GM12801 (cell line): ENCODE results near the gene C1orf167.

Experiments
- TF ChIP-seq, protein P1 (sequence below): IDR thresholded peaks from one replicate; pipeline ENCODE4 v1.5.1; 2011; ENCODE audit warnings: control low read depth; ENCODE audit not compliant: insufficient read length; ENCODE audit errors: extremely low read depth

C1orf167 gene

DNA sequence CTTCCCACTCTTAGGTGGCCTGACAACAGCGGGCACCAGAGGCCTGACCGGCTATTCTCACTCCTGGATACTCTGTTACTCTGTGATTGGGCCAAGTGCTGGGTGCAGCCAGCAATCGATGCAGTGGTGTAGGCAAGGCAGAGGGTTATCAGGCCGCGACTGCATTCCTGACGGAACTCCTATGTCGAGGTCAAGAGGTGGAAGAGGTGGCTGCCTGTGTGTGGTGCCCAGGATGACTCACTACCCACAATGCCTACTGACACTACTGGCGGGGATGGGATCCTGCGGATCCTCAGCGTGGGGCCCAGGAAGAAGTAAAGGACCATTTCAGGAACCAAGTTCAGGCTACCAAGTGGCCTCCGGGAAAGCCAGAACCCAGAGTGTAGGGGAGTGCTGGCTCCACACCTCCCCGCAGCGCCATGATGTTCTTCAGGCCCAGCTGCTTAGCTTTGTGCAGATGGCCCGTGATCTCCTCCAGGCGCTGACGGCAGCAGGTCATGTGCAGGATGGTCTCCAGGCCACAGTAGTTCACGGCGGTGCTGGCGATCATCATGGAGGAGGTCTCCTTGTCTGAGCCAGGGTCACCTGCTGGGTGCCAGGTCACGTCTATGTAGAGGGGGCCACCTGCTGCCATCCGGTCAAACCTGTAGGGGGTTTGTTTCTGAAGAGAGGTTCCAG is 38.9 kb downstream of the C1orf167 start:
- TF ChIP-seq, protein P1, sequence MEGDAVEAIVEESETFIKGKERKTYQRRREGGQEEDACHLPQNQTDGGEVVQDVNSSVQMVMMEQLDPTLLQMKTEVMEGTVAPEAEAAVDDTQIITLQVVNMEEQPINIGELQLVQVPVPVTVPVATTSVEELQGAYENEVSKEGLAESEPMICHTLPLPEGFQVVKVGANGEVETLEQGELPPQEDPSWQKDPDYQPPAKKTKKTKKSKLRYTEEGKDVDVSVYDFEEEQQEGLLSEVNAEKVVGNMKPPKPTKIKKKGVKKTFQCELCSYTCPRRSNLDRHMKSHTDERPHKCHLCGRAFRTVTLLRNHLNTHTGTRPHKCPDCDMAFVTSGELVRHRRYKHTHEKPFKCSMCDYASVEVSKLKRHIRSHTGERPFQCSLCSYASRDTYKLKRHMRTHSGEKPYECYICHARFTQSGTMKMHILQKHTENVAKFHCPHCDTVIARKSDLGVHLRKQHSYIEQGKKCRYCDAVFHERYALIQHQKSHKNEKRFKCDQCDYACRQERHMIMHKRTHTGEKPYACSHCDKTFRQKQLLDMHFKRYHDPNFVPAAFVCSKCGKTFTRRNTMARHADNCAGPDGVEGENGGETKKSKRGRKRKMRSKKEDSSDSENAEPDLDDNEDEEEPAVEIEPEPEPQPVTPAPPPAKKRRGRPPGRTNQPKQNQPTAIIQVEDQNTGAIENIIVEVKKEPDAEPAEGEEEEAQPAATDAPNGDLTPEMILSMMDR = no peak

DNA sequence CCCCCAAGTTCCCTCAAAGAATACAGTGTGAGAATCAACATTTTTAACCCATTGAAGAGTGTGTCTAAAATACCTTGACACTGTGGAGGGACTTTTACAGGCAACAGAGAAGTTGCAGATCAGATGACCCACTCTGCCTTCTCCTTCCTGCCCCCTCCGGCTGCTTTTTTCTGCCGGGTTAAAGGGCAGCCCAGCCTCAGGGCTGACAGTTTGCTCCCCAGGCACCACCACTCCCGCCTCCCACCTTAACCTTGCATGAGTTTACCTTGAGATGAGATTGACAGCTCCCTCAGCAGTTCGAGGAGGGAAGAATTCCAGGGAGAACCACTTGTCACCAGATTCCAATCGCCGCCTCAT is 40.6 kb downstream of the C1orf167 start:
- TF ChIP-seq, protein P1 = no peak

DNA sequence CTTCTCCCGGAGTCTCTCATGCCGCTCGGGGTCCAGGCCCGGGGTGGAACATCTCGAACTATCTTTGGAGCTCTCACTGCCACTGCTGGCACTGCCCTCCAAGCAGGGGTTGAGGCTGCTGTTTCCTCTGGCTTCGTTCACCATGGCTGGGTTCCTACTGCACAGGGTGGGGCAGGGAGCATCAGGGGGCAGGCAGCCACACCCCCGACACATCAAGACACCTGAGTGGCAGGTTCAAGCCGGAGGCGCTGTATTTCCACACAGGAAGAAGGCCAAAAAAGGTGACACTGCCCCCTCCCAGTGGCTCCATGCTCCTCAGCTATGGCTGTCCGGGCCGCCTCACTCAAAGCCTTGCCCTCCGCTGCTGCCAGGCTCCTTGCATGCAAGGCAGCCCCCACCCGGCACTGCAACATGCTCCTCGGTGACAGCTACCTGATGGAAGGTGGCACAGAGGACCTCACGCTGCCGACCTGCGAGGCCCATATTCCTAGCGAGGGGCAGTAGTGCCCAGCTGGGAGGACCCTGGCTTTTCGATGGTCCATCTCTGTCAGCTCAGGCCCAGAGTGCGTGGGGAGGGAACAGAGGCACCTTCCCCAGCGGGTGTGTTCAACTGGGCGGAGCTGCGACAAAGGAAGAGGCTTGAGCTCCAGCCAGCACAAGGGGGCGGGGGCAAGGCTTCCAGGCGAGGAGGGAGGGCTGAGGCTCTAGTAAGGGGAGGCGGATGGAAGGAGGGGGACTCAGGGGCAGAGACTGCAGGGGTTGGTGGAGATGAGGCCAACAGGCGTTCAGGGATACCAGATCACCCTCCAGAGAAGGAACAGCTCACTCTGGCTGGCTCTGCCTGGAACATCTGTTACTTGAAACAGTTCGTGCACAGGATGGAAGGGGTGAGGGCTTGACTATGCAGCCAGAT is 41.2 kb downstream of the C1orf167 start:
- TF ChIP-seq, protein P1 = no peak

DNA sequence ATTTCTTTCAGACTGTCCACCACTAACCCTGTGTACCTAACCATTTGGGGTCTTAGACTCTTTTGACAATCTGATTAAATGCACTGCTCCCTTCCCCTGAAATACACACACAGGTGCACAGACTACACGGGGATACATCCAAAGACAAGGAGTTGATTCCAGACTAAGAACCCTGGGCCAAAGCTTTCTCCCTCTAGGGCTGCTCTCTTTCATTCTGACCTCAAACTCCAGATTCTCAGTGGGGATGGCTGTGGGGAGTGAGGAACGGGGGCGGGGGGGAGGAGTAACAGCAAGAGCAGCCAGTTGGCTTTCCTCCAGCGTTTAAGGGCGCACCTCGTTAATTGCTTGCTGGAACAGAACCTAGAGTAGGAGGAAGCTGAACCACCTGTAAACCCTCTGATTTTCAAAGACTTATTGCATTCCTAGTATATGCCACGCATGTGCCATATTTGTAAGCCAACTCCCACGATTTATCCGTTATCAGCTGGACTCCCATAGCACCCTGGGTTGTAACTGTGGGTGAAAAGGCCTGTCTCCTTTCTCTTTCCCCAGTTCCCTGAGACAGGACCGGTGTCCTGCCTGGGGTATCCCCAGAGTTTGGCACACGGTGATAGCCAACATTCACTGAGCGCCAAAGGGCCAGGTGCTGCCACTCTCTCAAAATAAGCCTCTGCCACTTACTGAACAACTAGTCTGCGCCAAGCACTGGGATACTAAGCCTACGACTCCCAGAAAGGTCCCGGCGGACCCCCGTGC is 42.9 kb downstream of the C1orf167 start:
- TF ChIP-seq, protein P1 = no peak

DNA sequence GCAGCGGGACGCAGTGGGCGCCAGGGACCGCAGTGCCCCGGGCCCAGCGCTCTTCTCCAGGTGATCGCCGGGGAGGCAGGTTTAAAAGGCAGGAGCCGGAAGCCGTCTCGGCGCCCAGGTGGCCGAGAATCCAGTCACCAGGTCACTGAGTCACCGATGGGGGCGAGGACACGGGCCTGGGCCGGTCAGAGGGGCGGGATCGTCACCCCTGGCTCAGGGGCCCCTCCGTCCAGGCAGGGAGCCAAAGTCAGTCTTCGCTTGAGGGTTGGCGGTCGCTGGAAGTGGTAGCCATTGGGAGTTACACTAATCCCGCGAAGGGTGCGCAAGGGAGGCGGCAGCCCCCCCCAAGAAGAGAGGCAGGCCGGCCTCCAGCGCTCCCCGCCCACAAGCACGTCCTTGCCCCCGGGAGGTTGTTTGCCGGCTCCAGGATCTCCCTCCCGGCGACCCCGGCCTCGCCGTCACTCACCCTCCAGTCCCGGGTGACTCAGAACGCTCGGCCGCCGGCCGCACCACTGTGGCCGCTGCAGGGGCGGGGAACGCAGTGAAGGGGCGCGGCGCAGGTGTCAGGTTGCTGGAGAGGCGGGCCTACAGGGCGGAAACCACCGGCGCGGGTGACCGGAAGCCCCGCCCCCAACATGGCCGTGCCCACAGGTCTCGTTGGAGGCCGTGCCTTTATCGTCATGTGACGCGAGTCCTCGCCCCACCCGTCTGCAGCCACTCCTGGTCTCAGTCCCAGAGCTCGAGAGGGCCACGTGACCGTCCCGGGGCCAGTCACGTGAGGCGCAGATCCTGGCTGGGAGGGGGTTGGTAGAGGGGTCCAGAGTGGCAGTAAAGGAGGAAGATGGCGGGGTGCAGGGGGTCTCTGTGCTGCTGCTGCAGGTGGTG is 43.7 kb downstream of the C1orf167 start, which contains the start of the genes CLCN6 and MTHFR:
CLCN6 (plus strand) TSS at position 770 of the 885 bp plus-strand sequence; CDS start at position 842, 72 bp downstream.
MTHFR (minus strand) TSS at position 543 of the 885 bp plus-strand sequence. CDS start 2,848 bp downstream, outside the sequence.
- TF ChIP-seq, protein P1 = no peak

DNA sequence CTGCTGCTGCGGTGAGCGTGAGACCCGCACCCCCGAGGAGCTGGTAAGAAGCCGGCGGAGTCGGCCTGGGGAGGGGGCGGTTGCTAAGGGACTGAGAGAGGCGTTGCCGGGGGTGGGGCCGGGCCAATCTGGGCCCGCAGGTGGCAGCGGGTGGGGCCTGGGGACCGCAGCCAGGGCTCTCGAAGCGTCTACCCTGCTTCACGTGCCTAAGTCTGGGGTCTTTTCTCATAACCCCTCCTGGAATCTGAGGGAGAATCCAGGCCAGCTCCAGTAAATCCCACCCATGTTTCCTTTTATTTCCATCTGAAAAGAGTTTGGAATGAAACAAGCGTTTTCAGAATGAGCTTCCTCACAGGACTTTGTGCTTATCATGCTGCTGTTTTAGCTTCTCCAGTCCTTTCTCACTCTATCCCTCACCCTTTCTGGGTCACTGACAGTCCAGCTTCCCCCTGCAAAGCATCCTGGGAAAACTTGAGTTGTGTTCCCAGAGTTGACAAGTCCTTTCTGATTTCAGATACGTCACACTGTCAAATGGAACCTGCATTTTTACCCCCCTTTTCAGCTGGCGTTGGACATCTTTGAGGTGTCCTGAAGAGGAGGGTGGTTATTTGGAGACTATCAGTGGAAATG is 44.4 kb downstream of the C1orf167 start:
- TF ChIP-seq, protein P1 = no peak
